Activated CD8-positive, alpha-beta memory T cell treated with anti-CD3 and anti-CD28 coated beads, Interleukin-2, amount 50 U/mL, for 48 hours (primary cell): ENCODE results near the gene CAST.
"Not testable (repeated sequence)": the region's sequence is repeated elsewhere in the genome, so short reads cannot be mapped to it uniquely, and the experiment has no call there.

Experiments used
- DNase-seq: peaks from one replicate; pipeline ENCODE4 v3.0.0-alpha.2; 2020

Gene CAST

GRCh38 chr5:96661855-96662724 lies at the start of gene CAST:
Gene CAST (plus strand): TSS chr5:96662376. CDS start chr5:96662423, 47 bp downstream.
- DNase-seq, result peak; percentile 87

GRCh38 chr5:96614110-96614691 lies 48.0 kb upstream of the CAST start:
- no peak for DNase-seq

GRCh38 chr5:96615223-96615622 lies 47.0 kb upstream of the CAST start:
- DNase-seq, result no peak

- no peak for DNase-seq
Measured at GRCh38 chr5:96616801-96617200, 45.4 kb upstream of the CAST start.

GRCh38 chr5:96618311-96619016 lies 43.7 kb upstream of the CAST start:
- DNase-seq, result not testable (repeated sequence)

GRCh38 chr5:96619946-96620345 lies 42.2 kb upstream of the CAST start:
- no peak for DNase-seq

GRCh38 chr5:96624596-96624995 lies 37.6 kb upstream of the CAST start:
- DNase-seq, result no peak

GRCh38 chr5:96625365-96625764 lies 36.8 kb upstream of the CAST start:
- no peak for DNase-seq

GRCh38 chr5:96626956-96627355 lies 35.2 kb upstream of the CAST start:
- no peak for DNase-seq

GRCh38 chr5:96627792-96628398 lies 34.3 kb upstream of the CAST start:
- DNase-seq, result no peak

- DNase-seq, result no peak
Measured at GRCh38 chr5:96628406-96628805, 33.8 kb upstream of the CAST start.

- no peak for DNase-seq
Measured at GRCh38 chr5:96629774-96630173, 32.4 kb upstream of the CAST start.

- no peak for DNase-seq
Measured at GRCh38 chr5:96633820-96634219, 28.4 kb upstream of the CAST start.

GRCh38 chr5:96634881-96635280 lies 27.3 kb upstream of the CAST start:
- DNase-seq, result no peak

GRCh38 chr5:96636046-96636445 lies 26.1 kb upstream of the CAST start:
- no peak for DNase-seq

- DNase-seq, result no peak
Measured at GRCh38 chr5:96636594-96636993, 25.6 kb upstream of the CAST start.

GRCh38 chr5:96637196-96637595 lies 25.0 kb upstream of the CAST start:
- DNase-seq, result no peak

GRCh38 chr5:96638561-96638960 lies 23.6 kb upstream of the CAST start:
- no peak for DNase-seq

GRCh38 chr5:96640696-96641095 lies 21.5 kb upstream of the CAST start:
- DNase-seq, result no peak

- no peak for DNase-seq
Measured at GRCh38 chr5:96641368-96642280, 20.6 kb upstream of the CAST start.

- DNase-seq, result no peak
Measured at GRCh38 chr5:96642281-96642640, 19.9 kb upstream of the CAST start.

GRCh38 chr5:96645091-96645490 lies 17.1 kb upstream of the CAST start:
- DNase-seq, result no peak
